OCI-LY7 (cell line): ENCODE results near the gene OXSR1.

Experiments
- CTCF ChIP-seq: fragments of 200-600 bp; sonication (generic); conservative IDR thresholded peaks from 2 replicates; pipeline ENCODE4 v1.5.1; 2014; ENCODE audit warnings: mild to moderate bottlenecking, antibody characterized with exemption, low read length, moderate library complexity, mixed read lengths
- EZH2phosphoT487 ChIP-seq: fragments of 200-600 bp; sonication (generic); IDR thresholded peaks from 2 replicates; pipeline ENCODE4 v1.6.1; 2018; ENCODE audit warnings: low read depth, borderline replicate concordance, mild to moderate bottlenecking, mixed run types, antibody characterized with exemption, low read length, moderate library complexity, mixed read lengths

GRCh38 chr3:38214560-38214959 lies 49.2 kb downstream of the OXSR1 start:
- TF ChIP-seq CTCF (no peak), EZH2phosphoT487 (no peak)
